ENCODE measurements around the gene GSG1L.

- no peak for TF ChIP-seq CEBPB (IDR thresholded peaks at IDR 0.05; ENCODE audit: borderline replicate concordance, low read depth, low read length)
- no peak for TF ChIP-seq FOXK2 (IDR thresholded peaks at IDR 0.05)
- no peak for TF ChIP-seq ZEB1 (IDR thresholded peaks at IDR 0.05; ENCODE audit: insufficient replicate concordance, low read depth)
- TF ChIP-seq HHEX (CRISPR knock-in tag; IDR thresholded peaks at IDR 0.05), result no peak
- no peak for TF ChIP-seq ZBTB8A (CRISPR knock-in tag; IDR thresholded peaks at IDR 0.05; ENCODE audit: borderline replicate concordance, low read depth)
- no peak for TF ChIP-seq ARNTL (CRISPR knock-in tag; IDR thresholded peaks at IDR 0.05)
- no peak for TF ChIP-seq ZSCAN9 (CRISPR knock-in tag; IDR thresholded peaks at IDR 0.05; ENCODE audit: borderline replicate concordance)
- TF ChIP-seq REST (IDR thresholded peaks at IDR 0.05; ENCODE audit: borderline replicate concordance in 1 of 2, low read depth in 1 of 2, low read length in 2 of 2), result no peak
- TF ChIP-seq GTF2F1 (IDR thresholded peaks at IDR 0.05; ENCODE audit: low read length), result no peak
- TF ChIP-seq AHDC1 (CRISPR knock-in tag; IDR thresholded peaks at IDR 0.05; ENCODE audit: borderline replicate concordance), result no peak
Observed at GRCh38 chr16:27976990-27977389, 86.5 kb downstream of the GSG1L start.

Measured in HepG2 (cell line).